Stimulated activated CD8-positive, alpha-beta memory T cell treated with anti-CD3 and anti-CD28 coated beads, Interleukin-4, amount 100 ng/mL, for 4 hours (primary cell): ENCODE results near the gene ABCC12.
"Not testable (repeated sequence)": the region's sequence is repeated elsewhere in the genome, so short reads cannot be mapped to it uniquely, and the experiment has no call there.

Experiments used
- DNase-seq, 2 donors: peaks; one replicate each; pipeline ENCODE4 v3.0.0-alpha.2; 2020; ENCODE audit warnings: low read depth in 2 of 2, low spot score in 1 of 2

Gene ABCC12

GRCh38 chr16:48166617-48167016, 10.8 kb upstream of the ABCC12 start:
- not testable (repeated sequence) for DNase-seq

GRCh38 chr16:48165961-48166578, 10.3 kb upstream of the ABCC12 start:
- no peak for DNase-seq

GRCh38 chr16:48164907-48165715, 9.3 kb upstream of the ABCC12 start:
- peak; percentile 24 to 38 for DNase-seq

- DNase-seq, result no peak
Measured at GRCh38 chr16:48162839-48163410, 7.1 kb upstream of the ABCC12 start.

- no peak for DNase-seq
Measured at GRCh38 chr16:48161906-48162305, 6.1 kb upstream of the ABCC12 start.

- DNase-seq, result no peak
Measured at GRCh38 chr16:48160575-48160974, 4.8 kb upstream of the ABCC12 start.

GRCh38 chr16:48158296-48158695, 2.5 kb upstream of the ABCC12 start:
- DNase-seq, result no peak

GRCh38 chr16:48157794-48158193, 2.0 kb upstream of the ABCC12 start:
- DNase-seq, result no peak

- no peak for DNase-seq
Measured at GRCh38 chr16:48157302-48157701, 1.5 kb upstream of the ABCC12 start.

GRCh38 chr16:48156790-48157209, 1.0 kb upstream of the ABCC12 start:
- peak; percentile 52 to 74 for DNase-seq

GRCh38 chr16:48153774-48154173, 2.0 kb downstream of the ABCC12 start:
- no peak for DNase-seq

- DNase-seq, result no peak
Measured at GRCh38 chr16:48152226-48152625, 3.6 kb downstream of the ABCC12 start.

- DNase-seq, result no peak
Measured at GRCh38 chr16:48150707-48151106, 5.1 kb downstream of the ABCC12 start.

GRCh38 chr16:48146710-48147109, 9.1 kb downstream of the ABCC12 start:
- no peak for DNase-seq

- DNase-seq, result no peak
Measured at GRCh38 chr16:48146131-48146530, 9.7 kb downstream of the ABCC12 start.

GRCh38 chr16:48143812-48144368, 11.9 kb downstream of the ABCC12 start:
- no peak for DNase-seq

- no peak for DNase-seq
Measured at GRCh38 chr16:48140821-48141220, 15.0 kb downstream of the ABCC12 start.

GRCh38 chr16:48139517-48139916, 16.3 kb downstream of the ABCC12 start:
- DNase-seq, result no peak

GRCh38 chr16:48138543-48138942, 17.2 kb downstream of the ABCC12 start:
- no peak for DNase-seq

- DNase-seq, result no peak
Measured at GRCh38 chr16:48137822-48138221, 18.0 kb downstream of the ABCC12 start.

GRCh38 chr16:48136547-48137360, 19.0 kb downstream of the ABCC12 start:
- no peak for DNase-seq
